ENCODE data around the gene CHKA. TPM values are rescaled to one million over a fixed set of nuclear protein-coding genes. Genes with fewer than 3 reads are reported as not detected.

The CHKA gene
- polyA plus RNA-seq, 4 donors = 31.5 to 180 (median 139) TPM

DNA sequence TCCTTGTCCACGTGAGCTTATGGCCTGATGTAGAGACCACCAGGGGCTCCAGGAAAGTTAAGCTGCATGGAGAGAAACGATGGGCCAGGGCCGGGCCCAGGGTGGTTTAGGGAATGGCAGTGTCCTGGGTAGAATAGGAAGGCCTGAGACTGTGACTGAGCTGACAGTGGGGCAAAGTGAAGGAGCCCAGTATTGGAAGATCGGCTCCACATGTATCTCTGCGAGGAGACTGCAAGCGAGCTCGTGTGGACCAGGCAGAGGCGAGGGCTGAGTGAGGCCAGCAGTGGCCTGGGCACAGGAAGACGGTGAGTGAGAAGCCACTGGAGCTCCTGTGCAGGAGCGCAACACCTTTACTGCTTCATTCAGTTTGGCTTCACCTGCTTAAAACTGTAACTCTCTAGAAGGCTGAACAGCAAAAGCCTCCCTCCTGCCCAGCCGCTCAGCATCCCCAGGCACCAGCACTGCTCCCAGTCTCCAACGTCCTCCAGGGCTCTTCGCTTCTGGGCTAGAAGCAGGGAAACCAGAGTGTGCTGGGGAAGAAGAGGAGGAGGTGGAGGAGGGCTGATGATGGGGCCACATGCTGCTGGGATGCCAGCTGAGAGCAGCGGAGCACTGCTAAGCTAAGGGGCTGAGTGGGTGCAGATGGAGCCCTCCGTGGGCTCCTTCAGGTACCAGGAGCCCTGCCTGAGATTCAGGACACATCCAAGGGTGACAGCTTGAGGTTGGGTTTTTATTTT lies 68.9 kb downstream of the CHKA start:
- no peak for FAIRE-seq
- H3K4me3 ChIP-seq (ENCODE audit: low read depth in 1 of 3, low read length in 3 of 3) = no peak overlapping the region
- no peaks in the 10 kb centered on the region for H3K9me3 ChIP-seq (ENCODE audit: control insufficient read depth in 2 of 2, insufficient read depth in 1 of 2, low read depth in 1 of 2, low read length in 1 of 2)
- WGBS, 3 donors = 83 to 89% (median 84%) methylated on average over 15 of the region's 15 CpGs
- DNase-seq = no peak
- no peak overlapping the region for H3K27ac ChIP-seq (ENCODE audit: low read depth in 1 of 3, low read length in 2 of 3)
- peaks cover 8 to 89% (median 23%) of the 10 kb centered on the region in 3 donors for H3K36me3 ChIP-seq (ENCODE audit: control insufficient read depth in 3 of 3, insufficient read depth in 2 of 3, low read depth in 1 of 3, low read length in 3 of 3)
- H3K27me3 ChIP-seq (ENCODE audit: control insufficient read depth in 3 of 3, insufficient read depth in 3 of 3, low read length in 3 of 3) = no peaks in the 10 kb centered on the region
- no peaks in the 10 kb centered on the region for H3K4me1 ChIP-seq (ENCODE audit: control insufficient read depth in 3 of 3, insufficient read depth in 2 of 3, low read depth in 1 of 3, low read length in 2 of 3)

DNA sequence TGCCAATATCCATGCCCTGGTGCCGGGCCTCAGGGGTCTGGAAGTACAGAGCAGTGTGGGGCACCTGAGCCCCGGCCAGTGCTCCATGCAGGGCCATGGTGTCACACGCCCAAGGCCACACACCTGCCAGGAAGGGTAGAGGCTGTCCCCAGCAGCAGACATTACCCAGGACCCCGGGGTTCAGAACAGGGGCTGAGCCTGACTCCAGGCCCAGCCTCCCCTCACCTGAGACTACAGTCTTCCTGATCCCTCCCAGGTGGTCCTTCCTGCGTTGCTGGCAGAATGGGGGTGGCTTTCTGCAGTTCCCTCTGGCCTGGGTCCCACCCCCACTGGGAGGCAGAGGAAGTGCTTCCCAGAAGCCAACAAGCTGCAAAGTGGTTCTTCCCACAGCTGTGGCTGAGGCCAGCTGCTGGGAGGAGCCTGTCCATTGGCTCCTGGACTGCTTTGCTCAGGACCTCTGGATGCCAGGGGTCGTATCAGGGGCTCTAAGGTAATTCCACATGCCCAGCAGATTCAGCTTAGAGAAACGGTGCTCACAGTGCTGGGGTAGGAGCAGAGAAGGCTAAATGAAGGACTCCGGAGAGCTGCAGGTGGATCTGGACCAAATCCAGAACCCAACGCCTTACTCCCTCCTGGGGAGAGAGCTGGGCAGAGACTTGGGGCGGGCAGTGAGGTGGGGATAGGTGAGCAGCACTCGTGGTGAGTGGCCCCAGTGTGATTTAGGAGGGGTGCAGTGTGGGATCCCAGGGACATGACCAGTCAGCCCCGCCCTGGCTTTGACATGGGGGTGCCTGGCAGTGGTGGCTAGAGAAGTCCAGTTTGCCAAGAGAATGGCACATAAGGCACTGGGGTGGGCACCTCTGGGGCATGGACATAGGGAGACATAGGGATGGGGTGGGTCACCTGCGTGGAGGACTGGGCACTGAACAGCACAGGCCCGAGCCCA lies 69.7 kb downstream of the CHKA start:
- Histone ChIP-seq H3K4me1 (ENCODE audit: control insufficient read depth in 3 of 3, insufficient read depth in 2 of 3, low read depth in 1 of 3, low read length in 2 of 3) (no peaks in the 10 kb centered on the region), H3K27ac (ENCODE audit: low read depth in 1 of 3, low read length in 2 of 3) (no peak overlapping the region), H3K4me3 (ENCODE audit: low read depth in 1 of 3, low read length in 3 of 3) (no peak overlapping the region), H3K27me3 (ENCODE audit: control insufficient read depth in 3 of 3, insufficient read depth in 3 of 3, low read length in 3 of 3) (no peaks in the 10 kb centered on the region), H3K36me3 (ENCODE audit: control insufficient read depth in 3 of 3, insufficient read depth in 2 of 3, low read depth in 1 of 3, low read length in 3 of 3) (peaks cover 10 to 88% (median 23%) of the 10 kb centered on the region in 3 donors), H3K9me3 (ENCODE audit: control insufficient read depth in 2 of 2, insufficient read depth in 1 of 2, low read depth in 1 of 2, low read length in 1 of 2) (no peaks in the 10 kb centered on the region)
- 71 to 81% (median 73%) methylated on average over 13 to 14 of the region's 14 CpGs for WGBS, 3 donors
- DNase-seq (no peak), FAIRE-seq (no peak)

DNA sequence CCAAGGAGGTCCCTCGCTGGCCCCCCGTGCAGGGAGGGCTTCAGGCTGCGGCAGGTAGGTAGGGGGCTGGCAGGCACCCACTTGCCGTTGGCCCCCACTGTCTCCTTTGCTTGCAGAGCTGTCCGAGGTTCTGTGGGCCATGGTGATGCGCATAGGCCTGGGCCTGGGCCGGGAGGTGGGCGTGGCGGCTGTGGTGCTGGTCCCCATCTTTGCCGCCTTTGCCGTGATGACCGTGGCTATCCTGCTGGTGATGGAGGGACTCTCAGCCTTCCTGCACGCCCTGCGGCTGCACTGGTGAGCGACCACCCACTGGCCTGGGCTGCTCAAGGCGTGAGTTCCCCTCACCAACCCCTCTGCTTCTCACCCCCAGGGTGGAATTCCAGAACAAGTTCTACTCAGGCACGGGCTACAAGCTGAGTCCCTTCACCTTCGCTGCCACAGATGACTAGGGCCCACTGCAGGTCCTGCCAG lies 70.8 kb downstream of the CHKA start:
- Histone ChIP-seq H3K36me3 (ENCODE audit: control insufficient read depth in 3 of 3, insufficient read depth in 2 of 3, low read depth in 1 of 3, low read length in 3 of 3) (peaks cover 19 to 93% (median 23%) of the 10 kb centered on the region in 3 donors), H3K9me3 (ENCODE audit: control insufficient read depth in 2 of 2, insufficient read depth in 1 of 2, low read depth in 1 of 2, low read length in 1 of 2) (no peaks in the 10 kb centered on the region), H3K27me3 (ENCODE audit: control insufficient read depth in 3 of 3, insufficient read depth in 3 of 3, low read length in 3 of 3) (no peaks in the 10 kb centered on the region), H3K4me3 (ENCODE audit: low read depth in 1 of 3, low read length in 3 of 3) (no peak overlapping the region), H3K4me1 (ENCODE audit: control insufficient read depth in 3 of 3, insufficient read depth in 2 of 3, low read depth in 1 of 3, low read length in 2 of 3) (no peaks in the 10 kb centered on the region), H3K27ac (ENCODE audit: low read depth in 1 of 3, low read length in 2 of 3) (no peak overlapping the region)
- FAIRE-seq (no peak), DNase-seq (no peak)
- 93 to 97% (median 94%) methylated on average over 16 to 18 of the region's 18 CpGs for WGBS, 3 donors

DNA sequence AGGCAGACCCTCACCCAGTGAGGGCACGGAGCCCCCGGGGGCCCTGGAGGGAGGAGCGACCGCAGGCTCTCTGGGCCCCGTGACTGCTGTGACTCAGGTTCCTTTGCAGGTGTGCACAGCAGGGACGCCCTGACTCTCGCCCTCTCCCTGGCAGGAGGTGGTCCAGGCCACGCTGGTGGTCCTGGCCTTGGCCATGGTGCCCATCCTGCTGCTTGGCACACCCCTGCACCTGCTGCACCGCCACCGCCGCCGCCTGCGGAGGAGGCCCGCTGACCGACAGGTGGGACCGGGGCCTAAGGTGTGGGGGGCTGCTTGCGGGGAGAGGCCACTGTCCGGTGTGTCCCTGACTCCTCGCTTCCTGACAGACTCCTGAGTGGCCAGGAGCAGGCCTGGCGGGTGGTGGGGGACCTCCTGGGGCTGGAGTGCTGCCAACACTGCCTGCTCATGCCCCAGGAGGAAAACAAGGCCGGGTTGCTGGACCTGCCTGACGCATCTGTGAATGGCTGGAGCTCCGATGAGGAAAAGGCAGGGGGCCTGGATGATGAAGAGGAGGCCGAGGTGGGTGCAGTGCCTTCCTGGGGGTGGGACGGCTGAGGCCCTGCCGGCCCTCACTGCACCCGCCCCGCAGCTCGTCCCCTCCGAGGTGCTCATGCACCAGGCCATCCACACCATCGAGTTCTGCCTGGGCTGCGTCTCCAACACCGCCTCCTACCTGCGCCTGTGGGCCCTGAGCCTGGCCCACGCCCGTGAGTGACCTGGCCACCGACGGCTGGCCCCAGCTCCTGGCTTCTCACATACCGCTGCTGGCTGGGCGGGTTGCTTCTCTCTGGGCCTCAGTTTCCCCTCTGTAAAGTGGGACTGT lies 71.4 kb downstream of the CHKA start:
- 89 to 93% (median 90%) methylated on average over 36 to 40 of the region's 40 CpGs for WGBS, 3 donors
- no peak for DNase-seq

DNA sequence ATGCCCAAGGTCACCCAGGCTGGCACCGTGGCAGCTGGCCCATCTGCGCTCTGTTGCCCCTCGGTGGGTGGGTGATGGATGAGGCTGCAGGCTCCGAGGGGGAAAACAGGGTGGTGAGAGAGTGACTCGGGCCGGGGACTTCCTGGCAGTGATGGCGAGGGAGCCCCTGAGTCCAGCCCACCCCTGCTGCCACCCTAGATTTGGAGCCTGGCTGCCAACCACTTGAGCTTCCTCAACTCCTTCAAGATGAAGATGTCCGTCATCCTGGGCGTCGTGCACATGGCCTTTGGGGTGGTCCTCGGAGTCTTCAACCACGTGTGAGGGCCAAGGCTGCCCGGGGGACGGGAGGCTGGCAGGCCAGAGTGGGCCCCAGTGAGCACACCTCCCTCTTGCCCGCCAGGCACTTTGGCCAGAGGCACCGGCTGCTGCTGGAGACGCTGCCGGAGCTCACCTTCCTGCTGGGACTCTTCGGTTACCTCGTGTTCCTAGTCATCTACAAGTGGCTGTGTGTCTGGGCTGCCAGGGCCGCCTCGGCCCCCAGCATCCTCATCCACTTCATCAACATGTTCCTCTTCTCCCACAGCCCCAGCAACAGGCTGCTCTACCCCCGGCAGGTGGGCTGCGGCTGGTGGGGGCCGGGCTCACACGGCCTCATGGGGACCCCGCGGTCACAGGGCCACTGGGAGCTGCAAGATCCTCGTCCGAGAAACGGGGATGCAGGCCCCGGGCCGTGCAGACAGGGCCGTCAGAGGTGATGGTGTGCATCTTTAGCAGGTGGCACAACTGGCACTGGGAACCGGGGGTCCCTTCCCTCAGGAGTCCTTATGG lies 72.3 kb downstream of the CHKA start:
- H3K4me3 ChIP-seq (ENCODE audit: low read depth in 1 of 3, low read length in 3 of 3) = no peak overlapping the region
- no peaks in the 10 kb centered on the region for H3K27me3 ChIP-seq (ENCODE audit: control insufficient read depth in 3 of 3, insufficient read depth in 3 of 3, low read length in 3 of 3)
- FAIRE-seq (no peak), DNase-seq (no peak)
- no peak overlapping the region for H3K27ac ChIP-seq (ENCODE audit: low read depth in 1 of 3, low read length in 2 of 3)
- H3K36me3 ChIP-seq (ENCODE audit: control insufficient read depth in 3 of 3, insufficient read depth in 2 of 3, low read depth in 1 of 3, low read length in 3 of 3) = peaks cover 22 to 94% (median 25%) of the 10 kb centered on the region in 3 donors
- no peaks in the 10 kb centered on the region for H3K9me3 ChIP-seq (ENCODE audit: control insufficient read depth in 2 of 2, insufficient read depth in 1 of 2, low read depth in 1 of 2, low read length in 1 of 2)
- WGBS, 3 donors = 91% methylated on average over 33 to 35 of the region's 35 CpGs
- no peaks in the 10 kb centered on the region for H3K4me1 ChIP-seq (ENCODE audit: control insufficient read depth in 3 of 3, insufficient read depth in 2 of 3, low read depth in 1 of 3, low read length in 2 of 3)

More for the DNA sequence above, 71.4 kb downstream of the CHKA start:
- Histone ChIP-seq H3K9me3 (ENCODE audit: control insufficient read depth in 2 of 2, insufficient read depth in 1 of 2, low read depth in 1 of 2, low read length in 1 of 2) (no peaks in the 10 kb centered on the region), H3K36me3 (ENCODE audit: control insufficient read depth in 3 of 3, insufficient read depth in 2 of 3, low read depth in 1 of 3, low read length in 3 of 3) (peaks cover 20 to 93% (median 23%) of the 10 kb centered on the region in 3 donors), H3K27me3 (ENCODE audit: control insufficient read depth in 3 of 3, insufficient read depth in 3 of 3, low read length in 3 of 3) (no peaks in the 10 kb centered on the region), H3K4me3 (ENCODE audit: low read depth in 1 of 3, low read length in 3 of 3) (no peak overlapping the region), H3K27ac (ENCODE audit: low read depth in 1 of 3, low read length in 2 of 3) (no peak overlapping the region), H3K4me1 (ENCODE audit: control insufficient read depth in 3 of 3, insufficient read depth in 2 of 3, low read depth in 1 of 3, low read length in 2 of 3) (no peaks in the 10 kb centered on the region)
- FAIRE-seq = no peak

DNA sequence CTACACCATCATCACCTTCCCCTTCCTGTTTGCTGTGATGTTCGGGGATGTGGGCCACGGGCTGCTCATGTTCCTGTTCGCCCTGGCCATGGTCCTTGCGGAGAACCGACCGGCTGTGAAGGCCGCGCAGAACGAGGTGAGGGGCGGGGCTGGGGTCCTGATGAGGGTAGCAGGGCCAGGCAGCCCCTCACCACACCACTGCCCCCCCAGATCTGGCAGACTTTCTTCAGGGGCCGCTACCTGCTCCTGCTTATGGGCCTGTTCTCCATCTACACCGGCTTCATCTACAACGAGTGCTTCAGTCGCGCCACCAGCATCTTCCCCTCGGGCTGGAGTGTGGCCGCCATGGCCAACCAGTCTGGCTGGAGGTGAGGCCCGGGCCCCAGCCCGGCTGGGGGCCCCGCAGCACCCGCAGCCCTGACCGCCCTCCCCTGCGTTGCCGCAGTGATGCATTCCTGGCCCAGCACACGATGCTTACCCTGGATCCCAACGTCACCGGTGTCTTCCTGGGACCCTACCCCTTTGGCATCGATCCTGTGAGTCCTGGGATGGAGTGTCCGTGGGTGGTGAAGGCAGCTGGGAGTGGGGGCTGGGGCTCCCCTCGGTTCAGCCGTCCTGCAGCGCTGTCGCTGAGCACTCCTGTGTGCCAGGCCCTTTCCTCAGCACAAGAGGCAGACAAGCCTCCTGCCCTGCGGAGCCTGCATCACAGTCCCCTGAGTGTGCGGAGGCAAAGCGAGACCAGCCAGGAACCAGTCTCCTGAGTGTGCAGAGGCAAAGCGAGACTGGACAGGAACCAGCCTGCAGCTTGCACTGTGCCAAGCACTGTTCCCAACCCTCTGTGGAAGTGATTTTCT lies 73.5 kb downstream of the CHKA start:
- DNase-seq (no peak), FAIRE-seq (no peak)
- Histone ChIP-seq H3K4me1 (ENCODE audit: control insufficient read depth in 3 of 3, insufficient read depth in 2 of 3, low read depth in 1 of 3, low read length in 2 of 3) (peaks cover 0 to 9% (median 3%) of the 10 kb centered on the region in 3 donors), H3K36me3 (ENCODE audit: control insufficient read depth in 3 of 3, insufficient read depth in 2 of 3, low read depth in 1 of 3, low read length in 3 of 3) (peaks cover 22 to 97% (median 23%) of the 10 kb centered on the region in 3 donors), H3K27me3 (ENCODE audit: control insufficient read depth in 3 of 3, insufficient read depth in 3 of 3, low read length in 3 of 3) (no peaks in the 10 kb centered on the region), H3K4me3 (ENCODE audit: low read depth in 1 of 3, low read length in 3 of 3) (no peak overlapping the region), H3K27ac (ENCODE audit: low read depth in 1 of 3, low read length in 2 of 3) (no peak overlapping the region), H3K9me3 (ENCODE audit: control insufficient read depth in 2 of 2, insufficient read depth in 1 of 2, low read depth in 1 of 2, low read length in 1 of 2) (no peaks in the 10 kb centered on the region)
- 89 to 93% (median 92%) methylated on average over 37 of the region's 37 CpGs for WGBS, 3 donors

DNA sequence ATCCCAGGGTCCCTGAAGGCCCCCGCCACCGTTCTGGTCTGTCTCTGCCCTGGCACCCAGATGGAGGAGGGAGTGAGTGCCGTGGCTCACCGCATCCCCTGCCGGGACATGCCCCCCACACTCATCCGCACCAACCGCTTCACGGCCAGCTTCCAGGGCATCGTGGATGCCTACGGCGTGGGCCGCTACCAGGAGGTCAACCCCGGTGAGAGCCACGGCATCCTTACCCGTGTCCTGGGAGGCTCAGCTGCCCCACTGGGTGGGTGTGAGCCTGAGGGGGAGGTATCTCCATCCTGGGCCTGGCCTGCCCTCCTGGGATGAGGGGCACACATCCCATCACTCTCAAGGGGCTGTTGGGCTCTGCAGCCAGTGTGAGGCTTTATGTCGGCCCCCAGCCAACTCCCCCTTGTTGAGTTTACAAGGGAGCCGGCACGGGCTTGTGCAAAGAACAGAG lies 76.3 kb downstream of the CHKA start:
- 92 to 95% (median 94%) methylated on average over 16 to 18 of the region's 18 CpGs for WGBS, 3 donors
- peaks cover 13 to 90% (median 21%) of the 10 kb centered on the region in 3 donors for H3K36me3 ChIP-seq (ENCODE audit: control insufficient read depth in 3 of 3, insufficient read depth in 2 of 3, low read depth in 1 of 3, low read length in 3 of 3)
- H3K9me3 ChIP-seq (ENCODE audit: control insufficient read depth in 2 of 2, insufficient read depth in 1 of 2, low read depth in 1 of 2, low read length in 1 of 2) = no peaks in the 10 kb centered on the region
- no peak overlapping the region for H3K27ac ChIP-seq (ENCODE audit: low read depth in 1 of 3, low read length in 2 of 3)
- FAIRE-seq = no peak
- no peak overlapping the region for H3K4me3 ChIP-seq (ENCODE audit: low read depth in 1 of 3, low read length in 3 of 3)
- DNase-seq = no peak
- H3K4me1 ChIP-seq (ENCODE audit: control insufficient read depth in 3 of 3, insufficient read depth in 2 of 3, low read depth in 1 of 3, low read length in 2 of 3) = peaks cover under 1 to 20% (median 5%) of the 10 kb centered on the region in 3 donors
- no peaks in the 10 kb centered on the region for H3K27me3 ChIP-seq (ENCODE audit: control insufficient read depth in 3 of 3, insufficient read depth in 3 of 3, low read length in 3 of 3)

All from small intestine (tissue), 7 donors.